ENCODE measurements around the gene F8A3.

Gene F8A3

DNA sequence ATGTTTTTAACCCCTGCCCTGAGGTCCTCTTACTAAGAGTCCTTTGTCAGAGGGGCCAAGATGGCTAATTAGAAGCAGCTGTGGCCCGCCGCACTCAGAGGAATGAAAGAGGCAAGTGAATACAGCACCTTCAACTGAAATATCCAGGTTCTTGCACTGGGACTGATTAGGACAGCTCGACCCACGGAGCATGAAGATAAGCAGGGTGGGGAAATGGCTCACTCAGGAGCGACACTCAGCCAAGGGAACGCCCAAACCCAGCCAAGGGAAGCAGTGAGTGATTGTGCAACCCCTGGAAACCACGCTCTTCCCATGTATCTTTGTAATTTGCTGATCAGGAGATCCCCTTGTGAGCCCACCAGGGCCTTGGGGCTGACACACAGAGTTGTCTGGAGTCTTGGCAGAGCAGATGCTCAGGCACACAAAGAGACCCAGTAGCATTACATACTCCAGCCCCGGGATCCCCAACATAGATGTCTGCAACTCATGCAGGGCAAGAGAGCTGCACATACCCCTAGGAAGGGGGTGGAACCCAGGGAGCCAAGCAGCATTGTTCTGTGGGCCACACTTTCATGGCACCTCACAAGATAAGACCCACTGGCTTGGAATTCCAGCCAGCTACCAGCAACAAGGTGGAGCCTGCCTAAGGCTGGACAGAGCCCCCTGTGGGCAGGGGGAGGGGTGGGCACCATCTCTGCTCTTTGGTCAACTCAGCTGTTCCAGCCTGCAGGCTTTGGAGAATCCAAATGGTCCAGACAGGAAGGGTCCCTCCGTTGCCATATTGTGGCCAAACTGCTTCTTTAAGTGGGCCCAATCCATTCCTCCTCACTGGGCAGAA lies 23.3 kb downstream of the F8A3 start:
- no peak for TF ChIP-seq CTCF (IDR thresholded peaks at IDR 0.05; ENCODE audit: control insufficient read depth, insufficient read depth, low read depth, low read length, missing control alignments)
- no peak overlapping the region for H3K4me3 ChIP-seq (ENCODE audit: control insufficient read depth, low read depth, low read length)
- DNase-seq (ENCODE audit: low read depth): no peak

DNA sequence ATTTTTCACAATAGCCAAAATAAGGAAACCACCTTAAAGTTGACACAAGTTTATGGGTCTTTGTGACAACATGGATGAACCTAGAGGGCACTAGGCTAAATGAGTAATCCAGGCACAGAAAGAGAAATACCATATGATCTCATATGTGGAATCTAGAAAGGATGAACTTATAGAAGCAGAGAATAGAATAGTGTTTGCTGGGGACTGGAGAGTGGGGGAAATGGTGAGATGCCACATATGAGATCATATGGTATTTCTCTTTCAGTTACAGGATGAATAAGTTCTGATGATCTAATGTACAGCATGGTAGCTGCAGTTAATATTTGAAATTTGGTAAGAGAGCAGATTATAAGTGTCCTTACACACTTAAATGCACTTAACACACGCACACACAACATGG lies 40.7 kb downstream of the F8A3 start:
- no peak for DNase-seq (ENCODE audit: low read depth)
- H3K4me3 ChIP-seq (ENCODE audit: control insufficient read depth, low read depth, low read length): no peak overlapping the region
- TF ChIP-seq CTCF (IDR thresholded peaks at IDR 0.05; ENCODE audit: control insufficient read depth, insufficient read depth, low read depth, low read length, missing control alignments): no peak

All from AG09309 (cell line).